Measurements from ENCODE around the gene TCF7L1. TPM values are rescaled to one million over a fixed set of nuclear protein-coding genes. Genes with fewer than 3 reads are reported as not detected.
A peak's percentile ranks its signal among the peaks of the same experiment; 100 is the strongest.
"Not testable (repeated sequence)": the region's sequence is repeated elsewhere in the genome, so short reads cannot be mapped to it uniquely, and the experiment has no call there.

The TCF7L1 gene
- total RNA-seq, 1 experiment from 2014 or later: 0.17 TPM

DNA sequence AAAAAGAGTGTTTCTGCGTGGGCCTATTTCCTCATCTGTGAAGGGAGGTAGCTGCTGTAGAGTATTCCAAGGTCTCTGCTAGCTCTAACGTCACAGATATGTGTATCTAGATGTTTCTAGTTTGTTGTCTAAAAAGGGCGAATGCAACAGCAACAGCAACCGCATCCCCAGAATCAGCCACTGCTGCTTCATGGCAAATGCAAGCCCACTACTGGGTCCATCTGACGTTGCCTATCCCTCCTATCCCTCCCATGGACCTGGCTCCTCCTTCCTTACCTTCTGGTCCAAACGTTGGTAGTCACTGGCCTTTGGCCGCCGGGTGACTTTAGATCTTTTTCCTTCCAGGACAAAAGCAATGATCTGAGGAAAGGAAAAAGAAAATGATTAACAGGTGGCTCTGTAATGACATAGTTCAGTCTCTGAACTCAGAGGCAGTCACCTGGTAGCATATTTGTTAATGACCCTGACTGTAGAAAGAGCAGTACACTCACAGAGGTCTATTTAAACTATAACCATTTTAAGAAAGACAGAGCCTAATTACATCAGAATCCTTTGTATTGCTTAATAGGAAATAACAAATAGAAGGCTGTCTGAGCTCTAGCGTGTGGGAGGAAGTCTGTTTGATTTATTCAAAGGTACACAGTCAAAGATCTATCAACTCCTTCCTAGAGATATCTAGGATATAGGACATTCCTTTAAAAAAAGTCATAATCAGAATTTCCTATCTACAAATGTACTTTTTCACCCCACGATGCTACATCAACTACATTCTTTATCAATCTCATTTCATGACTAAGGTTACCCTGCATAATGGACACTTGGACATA lies 191.7 kb downstream of the TCF7L1 start:
- no peak for DNase-seq (ENCODE audit: low spot score)

DNA sequence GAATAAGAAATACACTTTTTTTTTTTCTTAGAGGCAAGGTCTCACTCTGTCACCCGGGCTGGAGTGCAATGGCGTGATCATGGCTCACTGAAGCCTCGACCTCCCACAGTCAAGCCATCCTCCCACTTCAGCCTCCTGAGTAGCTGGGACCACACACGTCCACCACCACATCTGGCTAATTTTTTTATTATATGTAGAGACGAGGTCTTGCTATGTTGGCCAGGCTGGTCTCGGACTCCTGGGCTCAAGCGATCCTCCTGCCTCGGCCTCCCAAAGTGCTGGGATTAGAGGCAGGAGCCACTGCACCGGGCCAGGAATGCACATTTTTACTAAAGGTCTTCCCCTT lies 192.2 kb downstream of the TCF7L1 start:
- no peak for DNase-seq (ENCODE audit: low spot score)

DNA sequence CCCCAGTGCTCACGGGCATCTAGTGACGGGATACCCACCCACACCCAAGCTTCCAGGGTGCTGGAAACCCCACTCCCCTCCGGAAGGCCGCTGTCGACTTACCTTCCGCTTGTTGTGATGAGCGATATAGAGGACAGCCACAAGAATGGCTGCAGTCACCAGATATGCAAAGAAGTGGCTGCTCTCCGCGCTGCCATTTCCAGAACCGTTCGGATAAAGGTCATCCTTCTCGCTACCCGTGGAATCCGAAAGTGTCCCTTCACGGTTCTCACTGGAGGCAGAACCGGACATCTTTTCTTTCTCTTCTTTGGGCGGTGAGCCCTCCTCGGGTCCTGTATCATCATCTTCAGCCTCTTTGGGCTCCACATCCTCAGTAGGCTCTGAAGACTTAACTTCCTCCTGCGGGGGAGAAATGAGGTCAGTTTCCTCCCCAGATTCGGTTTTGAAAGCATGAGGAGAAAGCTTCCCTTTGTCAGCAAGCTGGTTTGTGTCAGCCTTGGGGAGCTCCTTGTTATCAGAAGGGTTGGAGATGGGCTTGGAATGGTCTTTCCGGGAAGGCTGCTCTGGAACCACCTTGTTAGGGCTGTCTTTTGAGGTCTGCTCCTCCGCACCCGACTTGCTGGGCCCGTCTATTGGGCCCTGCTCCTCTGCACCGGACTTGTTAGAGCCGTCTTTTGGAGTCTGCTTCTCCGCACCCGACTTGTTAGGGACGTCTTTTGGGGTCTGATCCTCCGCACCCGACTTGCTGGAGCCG lies 193.4 kb downstream of the TCF7L1 start:
- no peak for DNase-seq (ENCODE audit: low spot score)

DNA sequence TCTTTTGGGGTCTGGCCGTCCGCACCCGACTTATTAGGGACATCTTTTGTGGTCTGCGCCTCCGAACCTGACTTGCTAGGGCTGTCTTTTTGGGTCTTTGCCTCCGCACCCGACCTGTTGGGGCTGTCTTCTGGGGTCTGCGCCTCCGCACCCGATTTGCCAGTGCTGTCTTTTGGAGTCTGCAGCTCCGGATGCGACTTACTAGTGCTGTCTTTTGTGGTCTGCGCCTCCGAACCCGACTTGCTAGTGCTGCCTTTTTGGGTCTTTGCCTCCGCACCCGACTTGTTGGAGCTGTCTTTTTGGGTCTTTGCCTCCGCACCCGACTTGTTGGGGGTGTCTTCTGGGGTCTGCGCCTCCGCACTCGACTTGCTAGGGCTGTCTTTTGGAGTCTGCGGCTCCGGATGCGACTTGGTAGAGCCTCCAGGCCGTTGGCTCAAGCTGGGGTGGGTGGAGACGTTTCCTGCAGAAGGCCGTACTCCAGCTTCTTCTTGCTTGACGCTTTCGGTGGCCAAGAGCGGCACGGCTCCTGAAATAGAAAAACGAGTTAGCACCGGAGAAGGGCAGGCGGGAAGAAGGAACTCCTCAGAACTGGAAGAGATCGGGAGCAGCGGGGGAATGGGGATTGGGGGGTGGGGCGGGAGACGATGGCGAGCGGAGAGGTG lies 194.1 kb downstream of the TCF7L1 start:
- DNase-seq (ENCODE audit: low spot score): no peak

DNA sequence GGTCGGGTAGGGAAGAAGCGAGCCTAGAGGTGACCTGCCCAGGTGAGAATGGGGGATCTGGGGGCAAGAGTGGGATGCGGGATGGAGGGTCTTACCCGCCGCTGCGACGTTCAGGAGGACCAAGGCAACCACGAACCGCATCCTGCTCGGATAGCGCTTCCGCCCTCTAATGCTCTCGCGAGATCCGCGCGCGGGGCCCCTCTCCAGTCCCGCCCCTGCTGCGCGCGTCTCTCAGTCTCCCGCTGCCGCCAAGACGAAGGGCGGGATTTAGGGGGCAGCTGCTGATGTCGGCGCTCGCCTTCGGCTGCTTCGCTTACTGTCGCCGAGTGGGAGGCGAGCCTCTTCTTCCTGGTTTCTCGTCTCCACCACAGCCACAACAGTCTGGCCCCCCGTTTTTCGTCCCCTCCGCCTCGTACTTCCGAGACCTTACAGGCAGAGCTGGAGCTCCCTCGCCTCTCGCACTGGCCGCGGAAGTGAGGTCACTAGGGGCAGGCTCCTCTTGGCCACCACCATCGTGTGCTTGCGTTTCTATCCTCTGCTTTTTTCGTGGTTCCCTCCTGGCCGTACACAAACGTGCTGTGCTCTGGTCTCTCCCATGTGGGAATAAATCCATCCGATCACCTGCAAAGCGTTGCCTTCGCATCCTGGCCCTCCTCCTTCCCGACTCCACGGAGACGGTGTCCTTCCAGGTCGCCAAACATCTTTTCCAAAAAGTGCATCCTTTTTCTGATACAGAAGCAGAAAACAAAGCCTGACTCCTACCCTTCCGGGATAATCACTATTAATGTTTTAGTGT lies 194.8 kb downstream of the TCF7L1 start, which contains the start of gene TGOLN2:
Gene TGOLN2 (minus strand): TSS at position 168 of the 796 bp plus-strand sequence. CDS start 27 bp downstream, at position 141.
- peak; percentile 84 for DNase-seq (ENCODE audit: low spot score)

DNA sequence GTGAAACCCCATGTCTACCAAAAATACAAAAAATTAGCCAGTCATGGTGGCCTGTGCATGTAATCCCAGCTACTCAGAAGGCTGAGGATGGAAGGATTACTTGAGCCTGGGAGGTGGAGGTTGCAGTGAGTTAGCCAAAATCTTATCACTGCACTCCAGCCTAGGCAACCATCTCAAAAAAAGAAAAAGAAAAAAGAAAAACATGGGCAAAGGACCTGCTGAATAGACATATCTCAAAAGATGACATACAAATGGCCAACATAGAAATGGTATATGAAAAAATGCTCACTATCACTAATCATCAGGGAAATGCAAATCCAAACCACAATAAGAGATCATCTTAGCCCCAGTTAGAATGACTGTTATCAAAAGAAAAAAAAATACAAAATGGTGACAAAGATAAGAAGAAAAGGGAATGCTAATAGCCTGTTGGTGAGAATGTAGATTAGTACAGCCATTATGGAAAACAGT lies 196.0 kb downstream of the TCF7L1 start:
- DNase-seq (ENCODE audit: low spot score): no peak

DNA sequence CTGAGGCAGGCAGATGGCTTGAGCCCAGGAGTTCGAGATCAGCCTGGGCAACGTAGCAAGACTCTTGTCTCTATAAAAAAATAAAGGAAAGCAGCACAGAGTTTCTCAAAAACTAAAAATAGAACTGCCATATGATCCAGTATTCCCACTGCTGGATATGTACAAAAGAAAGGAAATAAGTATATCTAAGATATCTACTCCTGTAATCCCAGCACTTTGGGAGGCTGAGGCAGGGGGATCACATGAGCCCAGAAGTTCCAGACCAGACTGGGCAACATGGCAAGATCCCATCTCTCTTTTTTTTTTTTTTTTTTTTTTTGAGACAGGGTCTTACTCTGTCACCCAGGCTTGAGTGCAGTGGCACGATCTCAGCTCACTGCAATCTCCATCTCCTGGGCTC lies 196.5 kb downstream of the TCF7L1 start:
- not testable (repeated sequence) for DNase-seq (ENCODE audit: low spot score)

DNA sequence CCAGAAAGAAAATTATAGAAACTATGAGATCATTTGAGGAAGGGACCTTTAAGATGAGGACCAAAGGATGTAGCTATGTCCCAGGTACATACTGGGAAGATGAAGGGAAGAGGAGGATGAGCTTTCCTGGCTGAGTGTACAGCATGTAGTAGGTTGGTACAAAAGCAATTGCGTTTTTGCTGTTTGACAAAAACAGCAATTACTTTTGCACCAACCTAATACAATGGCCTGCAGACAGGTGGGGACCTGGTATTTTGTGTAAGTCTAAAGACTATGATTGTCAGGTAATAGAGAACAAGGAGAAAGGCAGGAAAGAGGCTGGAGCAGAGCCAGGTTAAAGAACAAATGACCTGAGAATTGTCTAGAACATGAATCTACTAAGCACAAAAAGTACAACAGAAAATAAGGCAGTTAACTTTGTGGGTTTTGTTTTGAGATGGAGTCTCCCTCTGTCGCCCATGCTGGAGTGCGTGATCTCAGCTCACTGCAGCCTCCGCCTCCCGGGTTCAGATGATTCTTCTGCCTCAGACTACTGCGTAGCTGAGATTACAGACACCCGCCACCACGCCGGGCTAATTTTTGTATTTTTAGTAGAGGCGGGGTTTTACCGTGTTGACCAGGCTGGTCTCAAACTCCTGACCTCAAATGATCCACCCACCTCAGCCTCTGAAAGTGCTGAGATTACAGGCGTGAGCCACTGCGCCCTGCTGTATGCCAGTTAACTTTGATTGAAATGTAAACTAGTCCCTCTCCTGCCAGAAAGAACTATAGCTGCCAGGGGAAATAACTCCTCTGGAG lies 197.8 kb downstream of the TCF7L1 start:
- no peak for DNase-seq (ENCODE audit: low spot score)

DNA sequence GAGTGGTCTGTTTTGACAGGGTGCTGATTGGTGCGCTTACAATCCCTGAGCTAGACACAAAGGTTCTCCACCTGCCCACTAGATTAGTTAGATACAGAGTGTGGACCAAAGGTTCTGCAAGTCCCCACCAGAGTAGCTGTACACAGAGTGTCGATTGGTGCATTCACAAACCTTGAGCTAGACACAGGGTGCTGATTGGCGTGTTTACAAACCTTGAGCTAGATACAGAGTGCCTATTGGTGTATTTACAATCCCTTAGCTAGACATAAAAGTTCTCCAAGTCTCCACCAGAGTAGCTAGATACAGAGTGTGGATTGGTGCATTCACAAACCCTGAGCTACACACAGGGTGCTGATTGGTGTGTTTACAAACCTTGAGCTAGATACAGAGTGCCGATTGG lies 200.7 kb downstream of the TCF7L1 start:
- not testable (repeated sequence) for DNase-seq (ENCODE audit: low spot score)

DNA sequence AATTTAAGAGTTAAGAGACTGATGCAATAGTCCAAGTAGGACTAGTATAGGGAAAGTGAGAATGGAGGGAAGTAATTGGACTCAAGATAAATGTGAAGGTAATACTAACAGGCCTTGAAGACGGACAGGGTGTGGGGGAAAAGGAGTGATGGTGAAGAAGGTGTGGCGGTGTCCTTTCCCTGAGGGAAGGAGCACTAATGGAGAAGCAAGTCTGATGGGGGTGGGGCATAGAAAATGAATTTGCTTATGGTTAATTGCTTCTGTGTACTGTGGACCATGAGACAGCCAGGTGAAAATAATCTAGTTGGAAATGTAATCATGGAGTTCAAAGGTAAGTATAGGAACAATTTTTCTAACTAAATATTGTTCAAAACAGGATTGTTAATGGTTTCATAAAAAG lies 201.7 kb downstream of the TCF7L1 start:
- DNase-seq (ENCODE audit: low spot score): no peak

DNA sequence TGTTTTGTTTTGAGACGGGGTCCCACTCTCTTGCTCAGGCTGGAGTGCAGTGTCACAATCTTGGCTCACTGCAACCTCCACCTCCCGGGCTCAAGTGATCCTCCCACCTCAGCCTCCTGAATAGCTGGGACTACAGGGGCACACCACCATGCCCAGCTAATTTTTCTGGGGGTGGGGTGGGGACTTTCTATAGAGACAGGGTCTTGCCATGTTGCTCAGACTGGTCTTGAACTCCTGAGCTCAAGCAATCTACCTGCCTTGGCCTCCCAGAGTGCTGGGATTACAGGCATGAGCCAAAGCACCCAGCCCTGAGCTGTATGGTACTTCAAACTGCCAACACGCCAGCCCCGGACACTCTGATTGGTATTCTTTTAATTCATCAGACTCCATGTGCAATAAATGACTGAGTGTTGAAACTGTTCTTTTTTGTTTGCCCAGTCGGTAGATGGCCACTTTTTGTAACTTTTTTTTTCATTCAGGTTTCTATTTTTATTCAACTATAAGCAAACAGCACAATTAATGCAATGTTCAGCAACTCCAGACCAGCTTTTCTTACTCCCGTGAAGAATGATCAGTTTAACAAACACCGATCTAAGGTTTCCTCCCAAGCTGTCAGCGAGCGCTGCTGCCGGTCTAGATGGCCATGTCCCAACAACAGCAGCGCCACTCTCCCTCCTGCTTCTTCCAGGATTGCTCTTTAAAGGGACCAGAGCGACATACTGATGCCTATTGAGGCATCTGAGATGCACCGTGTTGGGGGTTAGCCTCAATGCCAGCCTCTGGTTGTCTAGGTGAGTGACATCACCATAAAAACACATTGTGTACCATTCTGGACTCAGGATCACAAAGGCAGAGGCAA lies 207.1 kb downstream of the TCF7L1 start:
- no peak for DNase-seq (ENCODE audit: low spot score)

DNA sequence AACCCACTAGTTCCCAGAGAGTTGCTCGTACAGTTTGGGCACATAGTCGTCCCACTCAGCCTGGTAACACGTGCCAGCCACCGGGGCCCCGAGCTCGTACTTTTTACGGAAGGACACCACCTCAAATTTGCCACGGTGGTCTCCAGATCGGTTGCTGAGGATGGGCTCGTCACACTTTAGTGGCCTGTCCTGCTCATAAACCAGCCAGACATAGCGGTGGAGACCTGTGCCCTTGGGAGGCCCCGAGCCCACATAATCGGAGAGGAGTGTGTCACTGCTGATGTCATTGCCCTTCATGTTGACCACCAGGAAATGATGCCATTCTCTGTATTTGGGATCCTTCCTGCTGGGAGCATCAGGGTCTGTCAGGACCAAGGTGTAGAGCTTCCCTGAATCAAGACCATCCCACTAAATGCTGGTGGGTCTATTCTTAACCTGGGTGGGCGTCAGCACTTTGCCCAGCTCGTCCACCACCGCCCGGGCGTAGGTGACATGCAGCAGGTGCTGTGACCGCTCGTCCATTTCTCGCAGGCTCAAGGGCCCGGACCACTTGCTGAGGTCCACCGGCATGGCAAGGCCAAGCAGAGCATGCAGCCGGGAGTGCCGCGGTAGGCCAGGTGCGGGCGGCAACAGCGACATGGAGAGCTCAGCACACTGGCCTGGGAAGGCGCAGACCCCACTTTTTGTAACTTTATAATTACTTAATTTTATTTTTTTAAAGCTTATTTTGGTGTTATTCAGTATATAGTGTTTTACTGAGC lies 208.3 kb downstream of the TCF7L1 start:
- no peak for DNase-seq (ENCODE audit: low spot score)

DNA sequence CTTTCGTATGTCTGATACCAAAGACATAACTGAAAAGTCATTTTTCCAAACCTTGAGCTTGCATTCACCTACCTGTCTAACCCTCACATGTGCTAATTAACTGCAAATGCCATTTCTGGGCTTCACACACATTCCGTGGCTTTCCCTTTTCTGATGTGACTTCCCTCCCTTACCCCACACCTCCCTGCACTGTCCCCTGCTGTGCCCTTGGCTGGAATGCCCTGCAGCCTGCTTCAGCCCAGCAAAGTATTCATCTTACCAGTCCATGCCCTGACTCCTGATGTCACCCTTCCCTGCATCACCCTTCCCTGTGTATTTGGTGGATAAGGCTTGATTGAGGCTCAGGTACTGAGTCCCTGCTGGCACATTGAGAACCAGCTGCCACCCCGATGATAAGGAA lies 209.0 kb downstream of the TCF7L1 start:
- DNase-seq (ENCODE audit: low spot score): no peak

DNA sequence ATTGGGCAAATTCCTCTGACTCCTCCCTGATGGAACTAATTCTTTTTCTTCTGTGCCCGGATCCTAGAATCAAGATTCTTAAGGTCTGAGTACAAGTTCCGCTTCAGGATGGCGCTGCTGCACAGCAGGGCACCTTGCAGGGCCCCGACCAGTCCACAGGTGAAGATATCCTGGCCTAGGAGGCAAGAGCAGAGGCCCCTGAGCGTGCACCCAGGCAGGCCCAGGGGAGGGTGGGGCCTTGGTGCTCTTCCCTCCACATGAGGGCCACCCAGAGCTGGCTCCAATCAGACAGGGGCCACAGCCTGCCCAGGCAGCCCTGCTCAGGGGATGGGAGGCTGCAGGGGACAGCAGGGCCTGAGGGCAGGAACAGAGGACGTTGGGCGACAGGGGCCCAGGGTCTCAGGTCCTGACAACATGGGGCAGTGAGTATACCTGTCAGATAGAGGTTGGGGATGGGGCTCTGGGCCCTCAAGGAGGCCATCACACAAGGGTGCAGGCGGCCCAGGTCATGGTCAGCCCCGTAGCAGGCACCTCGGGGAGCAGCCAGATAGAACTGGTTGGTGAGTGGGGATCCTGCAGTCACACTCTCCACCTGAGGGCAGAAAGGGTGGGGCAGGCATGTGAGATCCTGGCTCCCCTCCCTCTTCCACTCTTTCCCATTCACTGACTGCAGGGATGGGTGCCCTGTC lies 210.2 kb downstream of the TCF7L1 start:
- not testable (repeated sequence) for DNase-seq (ENCODE audit: low spot score)

DNA sequence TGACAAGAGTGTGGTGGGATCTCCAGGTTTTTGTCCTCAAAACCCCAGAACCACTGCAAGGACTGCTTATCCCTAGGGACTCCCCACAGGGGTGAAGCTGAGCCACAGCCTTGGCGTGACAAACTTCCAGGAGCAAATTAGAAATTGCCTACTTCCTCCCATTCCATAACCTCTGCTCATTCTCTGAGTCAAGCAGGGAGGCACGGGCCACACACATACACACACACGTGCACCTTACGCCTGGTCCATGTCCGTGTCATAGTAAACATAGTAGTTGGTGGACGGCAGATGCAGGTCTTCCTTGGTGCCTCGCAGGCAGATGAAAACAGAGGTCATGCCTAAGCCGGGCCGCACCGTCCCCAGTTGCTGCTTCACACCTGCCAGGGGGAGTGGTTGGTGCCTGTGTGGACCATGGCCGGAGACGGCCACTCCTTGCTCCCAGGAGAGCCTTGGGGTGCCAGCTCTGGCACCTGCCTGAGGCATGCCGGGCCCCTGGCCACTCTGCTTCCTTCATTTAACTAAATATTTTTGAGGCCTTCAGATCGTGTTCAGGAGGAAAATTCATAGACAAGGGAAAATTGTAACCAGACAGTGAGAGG lies 211.3 kb downstream of the TCF7L1 start:
- no peak for DNase-seq (ENCODE audit: low spot score)

DNA sequence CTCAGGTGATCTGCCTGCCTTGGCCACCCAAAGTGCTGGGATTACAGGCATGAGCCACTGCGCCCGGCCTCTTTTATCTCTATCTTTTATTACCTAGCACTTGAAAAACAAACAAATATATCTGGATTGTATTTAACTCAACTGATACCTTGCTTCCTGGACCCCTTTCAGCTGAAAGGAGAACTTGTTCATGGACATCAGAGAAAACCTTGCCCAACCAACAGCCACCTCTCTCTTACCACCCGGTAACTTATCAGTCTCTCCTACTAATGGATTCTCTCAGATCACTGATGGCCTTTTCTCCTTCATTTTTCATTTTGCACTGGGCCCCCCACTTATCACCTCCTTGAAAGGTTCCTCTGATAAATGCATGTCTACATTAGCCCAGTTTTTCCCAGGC lies 214.4 kb downstream of the TCF7L1 start:
- no peak for DNase-seq (ENCODE audit: low spot score)

DNA sequence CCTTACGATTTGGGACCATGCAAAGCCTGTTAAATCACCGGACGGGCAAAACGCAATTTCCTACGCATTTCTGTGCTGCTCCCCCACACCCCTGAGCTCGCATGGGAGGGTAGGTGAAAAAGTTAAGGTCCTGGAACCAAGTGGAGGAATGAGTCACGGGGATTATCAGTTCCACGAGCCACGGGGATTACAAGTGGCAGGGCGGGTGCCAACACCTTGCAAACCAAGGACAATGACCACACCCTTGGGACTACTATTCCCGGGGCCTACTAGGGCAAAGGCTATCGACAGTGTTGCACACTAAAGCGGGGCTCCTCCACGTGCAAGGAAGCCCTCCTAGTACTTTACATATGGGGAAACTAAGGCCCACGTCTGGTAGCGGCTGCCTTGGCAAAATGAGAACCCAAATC lies 220.7 kb downstream of the TCF7L1 start:
- DNase-seq (ENCODE audit: low spot score): no peak

All from H4 (cell line).